ENCODE results near the gene SLC13A1.
A peak's percentile ranks its signal among the peaks of the same experiment; 100 is the strongest.

Gene SLC13A1

DNA sequence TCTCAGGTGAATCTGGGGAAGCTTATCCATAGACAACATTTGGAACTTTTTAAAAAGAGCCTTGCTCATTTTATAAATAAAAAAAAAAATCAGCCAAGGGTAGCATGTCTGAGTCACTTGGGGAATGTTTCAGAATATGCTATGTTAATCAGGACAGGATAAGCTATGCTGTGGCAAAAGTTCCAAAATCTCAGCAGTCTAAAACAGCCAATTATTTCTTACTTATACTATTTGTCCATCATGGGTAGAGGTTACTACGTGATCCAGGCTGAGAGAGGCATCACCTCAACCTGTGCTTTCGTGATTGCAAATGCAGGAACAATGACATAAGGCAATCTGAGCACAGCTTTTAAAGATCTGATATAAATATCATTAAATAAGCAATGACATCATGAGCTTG lies 6.5 kb downstream of the SLC13A1 start:
- no peak for DNase-seq (ENCODE audit: low spot score)

DNA sequence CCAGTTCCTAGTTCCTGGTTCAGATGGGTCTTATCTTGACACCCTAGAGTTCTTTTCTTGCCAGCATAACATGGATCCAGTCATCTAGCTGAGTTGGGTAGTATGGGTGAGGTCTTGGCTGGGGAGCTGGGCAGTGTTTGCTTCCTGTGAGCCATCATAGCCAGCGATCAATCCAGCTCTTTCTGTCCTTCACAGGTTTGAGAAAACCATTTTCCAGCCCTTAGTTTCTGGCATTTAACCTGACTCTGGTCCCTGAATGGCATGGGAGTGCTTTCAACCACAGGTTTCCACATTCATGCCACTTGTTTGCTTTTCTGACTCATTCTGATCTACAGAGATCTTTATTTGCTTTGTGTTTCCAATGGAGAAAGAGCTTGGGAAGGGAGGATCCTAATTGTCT lies 8.6 kb downstream of the SLC13A1 start:
- no peak for DNase-seq (ENCODE audit: low spot score)

GRCh38 chr7:123190109-123190831 lies 9.5 kb downstream of the SLC13A1 start:
- DNase-seq (ENCODE audit: low spot score), result no peak

DNA sequence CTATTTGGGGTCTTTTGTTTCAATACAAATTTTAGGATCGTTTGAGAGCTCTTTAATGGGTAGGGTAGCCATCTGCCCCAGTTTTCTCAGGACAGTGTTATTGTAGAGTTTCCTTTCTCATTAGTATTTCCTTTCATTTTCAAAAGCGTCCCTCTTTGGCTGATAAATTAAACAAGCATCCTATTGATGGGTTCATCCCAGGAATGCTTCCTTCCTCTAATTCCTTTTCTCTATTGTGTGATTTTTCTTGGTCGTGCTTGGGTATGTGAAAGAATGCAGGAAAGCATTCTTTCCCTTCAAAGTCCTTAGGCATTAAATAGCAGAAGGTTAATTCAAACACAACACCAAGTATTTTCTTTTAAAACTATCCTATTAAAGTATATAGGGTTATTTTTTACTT lies 14.0 kb downstream of the SLC13A1 start:
- DNase-seq (ENCODE audit: low spot score), result no peak

GRCh38 chr7:123184271-123184670 lies 15.5 kb downstream of the SLC13A1 start:
- no peak for DNase-seq (ENCODE audit: low spot score)

DNA sequence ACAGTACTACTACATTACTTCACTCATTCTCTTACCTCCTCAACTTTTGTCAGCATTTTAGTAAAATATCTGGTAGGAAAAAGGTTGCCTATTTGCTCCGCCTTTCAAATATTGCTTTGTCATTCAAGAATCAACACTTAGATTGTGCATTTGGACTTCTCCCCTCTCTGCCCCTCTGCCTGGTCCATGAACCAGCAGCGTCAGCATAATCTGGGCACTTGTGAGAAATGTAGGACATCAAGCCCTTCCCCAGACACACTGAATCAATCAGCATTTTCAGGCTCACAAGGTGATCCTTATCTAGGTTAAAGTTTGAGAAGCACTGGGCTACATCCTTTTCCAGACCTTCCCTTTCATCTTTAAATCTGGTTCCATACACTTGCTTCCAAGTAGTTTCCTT lies 16.3 kb downstream of the SLC13A1 start:
- no peak for DNase-seq (ENCODE audit: low spot score)

DNA sequence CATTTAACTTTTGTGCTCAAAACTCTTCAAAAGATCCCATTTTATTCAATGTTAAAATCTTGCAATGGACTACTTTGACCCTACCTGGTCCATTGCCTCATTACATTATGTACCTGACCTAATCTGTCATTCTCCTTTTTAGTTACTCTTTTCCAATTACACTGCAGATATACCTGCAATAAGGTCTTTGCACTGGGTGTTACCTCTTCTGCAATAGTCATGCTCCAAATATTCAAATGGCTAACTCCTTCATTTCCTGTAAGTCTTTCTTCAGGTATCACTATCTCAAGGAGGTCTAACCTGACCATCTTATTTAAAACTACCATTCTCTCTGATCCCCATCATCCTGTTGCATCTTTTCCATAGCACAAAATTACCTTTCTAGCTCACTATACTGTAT lies 22.3 kb downstream of the SLC13A1 start:
- DNase-seq (ENCODE audit: low spot score), result no peak

GRCh38 chr7:123170333-123171246 lies 29.2 kb downstream of the SLC13A1 start:
- DNase-seq (ENCODE audit: low spot score), result no peak

- no peak for DNase-seq (ENCODE audit: low spot score)
Observed at GRCh38 chr7:123169065-123169464, 30.7 kb downstream of the SLC13A1 start.

- DNase-seq (ENCODE audit: low spot score), result no peak
Observed at GRCh38 chr7:123157606-123158005, 42.2 kb downstream of the SLC13A1 start.

GRCh38 chr7:123155571-123155970 lies 44.2 kb downstream of the SLC13A1 start:
- no peak for DNase-seq (ENCODE audit: low spot score)

GRCh38 chr7:123154231-123154860 lies 45.4 kb downstream of the SLC13A1 start:
- peak; percentile 71 for DNase-seq (ENCODE audit: low spot score)

DNA sequence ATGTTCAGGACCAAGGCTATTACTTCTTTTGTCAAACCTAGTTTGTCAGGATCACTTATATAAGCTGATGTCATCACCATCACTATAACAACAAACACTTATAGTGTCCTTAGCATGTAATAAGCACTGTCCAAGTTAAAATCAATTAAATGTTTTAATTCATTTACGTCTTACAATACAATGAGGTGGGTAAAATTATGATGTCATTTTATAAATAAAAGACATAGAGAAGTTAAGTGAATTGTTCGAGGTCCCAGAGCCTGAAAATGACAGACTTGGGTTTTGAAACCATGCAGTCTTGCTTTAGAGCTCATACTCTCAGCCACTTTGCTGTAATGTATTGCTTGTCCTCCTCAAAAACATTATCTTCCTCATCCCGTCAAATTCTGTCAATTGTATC lies 48.3 kb downstream of the SLC13A1 start:
- DNase-seq (ENCODE audit: low spot score), result no peak

DNA sequence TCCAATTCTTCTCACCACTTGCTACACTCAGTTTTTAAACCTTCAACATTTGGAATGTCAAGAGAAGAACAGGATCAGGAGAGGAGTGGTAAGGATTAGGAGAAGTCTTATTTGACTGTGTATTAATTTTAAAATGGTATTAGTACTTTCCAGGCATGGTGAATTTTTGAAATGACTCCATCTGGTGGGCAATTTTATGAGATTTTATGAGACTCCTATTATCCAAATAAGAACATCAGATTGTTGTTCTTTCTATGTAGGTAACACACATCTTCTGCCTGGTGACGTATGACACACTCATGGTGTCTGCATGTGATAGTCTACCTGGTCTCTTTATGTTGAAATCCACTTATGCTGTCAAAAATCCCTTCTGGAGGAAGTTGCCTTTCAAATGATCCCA lies 51.0 kb downstream of the SLC13A1 start:
- no peak for DNase-seq (ENCODE audit: low spot score)

DNA sequence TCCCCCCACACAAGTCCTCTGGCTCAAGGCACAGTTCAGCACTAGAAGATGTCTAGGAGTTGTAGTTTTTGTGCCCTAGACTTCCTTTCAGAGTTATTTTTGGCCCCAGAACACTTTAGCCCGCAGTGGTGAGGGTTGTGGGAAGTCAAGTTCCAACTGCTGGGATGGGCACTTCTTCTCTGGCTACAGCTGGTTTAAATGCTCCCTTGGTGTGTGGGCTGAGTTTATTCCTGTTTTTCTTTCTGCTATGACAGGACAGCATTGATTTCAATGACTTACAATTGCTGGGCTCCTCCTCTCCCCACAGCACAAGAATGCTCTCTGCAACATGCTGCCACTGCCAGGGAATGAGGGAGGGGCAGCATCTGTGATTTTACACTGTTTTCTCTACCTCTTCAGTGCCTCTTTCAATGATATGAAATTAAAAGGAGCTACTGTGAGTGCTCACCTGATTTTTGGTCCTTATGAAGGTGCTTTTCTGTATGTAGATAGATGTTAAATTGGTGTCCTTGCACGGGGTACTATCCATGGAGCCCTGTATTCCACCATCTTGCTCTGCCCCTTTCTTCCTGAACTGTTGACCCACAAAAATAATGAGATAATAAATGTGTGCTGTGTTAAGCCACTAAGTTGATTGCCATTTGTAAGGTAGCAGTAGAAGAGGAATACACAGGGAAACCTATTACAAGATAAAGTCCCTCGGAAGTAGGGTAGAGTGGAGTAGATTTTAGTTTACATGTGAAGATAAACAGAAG lies 56.3 kb downstream of the SLC13A1 start:
- DNase-seq (ENCODE audit: low spot score), result no peak

- no peak for DNase-seq (ENCODE audit: low spot score)
Observed at GRCh38 chr7:123140561-123140960, 59.2 kb downstream of the SLC13A1 start.

GRCh38 chr7:123135960-123136359 lies 63.8 kb downstream of the SLC13A1 start:
- no peak for DNase-seq (ENCODE audit: low spot score)

- no peak for DNase-seq (ENCODE audit: low spot score)
Observed at GRCh38 chr7:123133924-123134323, 65.8 kb downstream of the SLC13A1 start.

DNA sequence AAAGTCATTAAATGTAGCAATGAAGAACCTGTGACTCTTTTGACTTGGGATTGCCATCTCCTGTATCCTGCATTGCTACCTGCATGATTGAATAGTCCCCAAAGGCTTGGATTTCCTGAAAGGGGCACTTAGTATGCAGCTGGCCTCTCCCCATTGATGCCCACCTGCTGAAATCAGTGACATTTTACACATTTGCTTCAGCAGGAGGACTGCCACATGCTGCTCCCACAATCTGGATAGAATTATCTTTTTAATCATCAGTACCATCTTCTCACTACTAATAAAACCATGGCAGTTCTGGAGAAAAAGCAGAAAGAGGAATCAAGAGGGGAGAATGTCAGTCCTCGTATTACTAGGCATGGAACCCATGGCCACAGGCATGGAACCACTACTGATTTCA lies 67.8 kb downstream of the SLC13A1 start:
- no peak for DNase-seq (ENCODE audit: low spot score)

GRCh38 chr7:123131556-123131955 lies 68.2 kb downstream of the SLC13A1 start:
- no peak for DNase-seq (ENCODE audit: low spot score)

DNA sequence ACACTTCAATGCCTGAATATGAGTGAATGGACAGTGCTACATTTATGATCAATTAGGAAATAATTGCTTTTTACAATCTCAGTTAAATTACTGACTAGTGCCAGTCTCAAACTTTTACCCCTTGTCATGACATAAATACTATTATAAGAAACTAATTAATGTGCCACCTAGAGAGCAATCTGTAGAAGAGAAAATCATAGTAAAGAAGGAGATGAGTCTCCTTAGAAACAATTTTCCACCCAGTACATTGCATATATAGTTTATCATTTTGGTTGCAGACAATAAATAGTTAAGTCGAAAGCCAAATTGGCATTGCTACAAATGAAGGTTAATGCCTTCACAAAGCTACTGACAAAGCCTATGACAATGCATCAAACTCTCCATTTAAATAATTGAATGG lies 68.6 kb downstream of the SLC13A1 start:
- DNase-seq (ENCODE audit: low spot score), result no peak

DNA sequence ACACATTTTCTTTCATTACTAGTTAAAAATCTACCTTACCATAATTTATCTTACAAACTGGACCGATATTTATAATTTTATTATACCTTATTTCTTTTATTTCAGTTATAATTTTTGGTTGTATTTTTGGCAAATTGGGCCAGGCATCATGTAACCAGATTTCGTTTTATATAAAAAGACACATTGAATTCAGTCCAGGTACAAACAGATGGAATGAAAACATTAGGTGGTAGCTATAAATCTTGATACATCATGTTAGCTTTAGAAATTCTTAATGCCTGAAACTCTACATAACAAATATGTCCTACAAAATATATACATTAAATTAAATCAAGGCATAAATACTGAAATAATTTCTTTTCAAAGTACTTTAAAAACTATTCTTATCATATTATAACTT lies 73.1 kb downstream of the SLC13A1 start:
- DNase-seq (ENCODE audit: low spot score), result no peak

All from AG20443 (cell line).